ENCODE results near the gene MCEMP1.

MCEMP1 gene

DNA sequence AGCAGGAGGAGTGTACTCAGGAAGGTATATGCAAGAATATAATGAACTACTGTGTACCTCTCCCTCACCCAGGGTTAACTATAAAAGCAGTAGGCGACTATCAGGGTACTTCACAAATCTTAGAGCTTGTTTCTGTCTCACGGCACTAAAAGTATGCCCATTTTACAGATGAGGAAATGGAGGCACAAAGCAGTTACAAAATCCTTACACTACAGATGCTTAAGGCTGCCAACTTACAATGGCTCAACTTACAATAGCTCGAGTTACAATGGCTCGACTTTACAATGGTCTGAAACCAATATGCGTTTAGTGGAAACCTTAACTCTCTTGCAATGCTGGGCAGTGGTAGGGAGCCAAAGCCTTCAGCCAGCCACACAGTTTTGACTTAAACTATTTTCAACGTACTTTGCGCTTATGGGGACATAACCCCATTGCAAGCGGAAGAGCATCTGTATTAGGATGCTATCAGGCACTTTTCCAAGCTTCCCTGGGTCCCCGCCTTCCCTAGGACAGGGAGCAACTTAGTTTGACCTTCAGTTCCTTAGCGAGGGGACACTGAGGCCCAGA, 20.9 kb downstream of the MCEMP1 start:
- no peak for DNase-seq (ENCODE audit: low read depth, low spot score)

DNA sequence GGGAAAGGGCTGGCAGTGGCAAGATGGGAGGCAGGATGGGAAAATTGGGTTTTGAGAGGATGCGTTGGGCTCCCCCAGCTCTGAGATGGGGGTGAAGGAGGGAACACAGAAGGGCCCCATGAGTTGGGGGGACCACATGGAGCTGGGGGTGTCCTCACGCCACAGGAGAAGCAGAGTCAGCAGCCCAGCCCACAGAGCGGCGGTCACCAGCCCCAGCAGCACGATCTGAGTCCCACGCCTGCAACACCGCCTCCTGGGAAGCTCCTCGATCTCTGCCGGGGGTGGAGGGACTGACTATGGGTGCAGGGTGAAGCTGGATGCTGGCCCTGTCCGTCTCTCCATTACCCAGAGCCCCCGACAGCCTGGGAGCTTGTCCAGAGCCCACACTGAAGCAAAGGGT, 21.7 kb downstream of the MCEMP1 start:
- no peak for DNase-seq (ENCODE audit: low read depth, low spot score)

DNA sequence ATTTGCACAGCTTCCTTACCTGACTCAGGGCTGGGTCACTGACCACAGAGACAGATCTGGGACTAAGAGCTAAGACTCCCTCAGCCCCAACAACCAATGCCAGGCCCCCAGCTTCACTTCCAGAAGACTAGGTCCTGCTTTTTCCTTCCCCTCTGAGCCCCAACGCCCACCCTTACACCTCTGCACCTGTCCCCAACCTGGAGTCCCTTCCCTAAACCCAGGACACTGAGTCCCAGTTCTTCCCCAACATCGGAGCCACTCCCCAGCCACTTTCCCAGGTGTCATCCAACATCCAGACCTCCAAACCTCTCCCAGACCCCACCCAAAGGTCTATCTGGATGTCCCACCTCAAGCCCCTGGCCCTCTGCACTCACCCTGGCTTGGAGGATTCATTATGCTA, 22.1 kb downstream of the MCEMP1 start:
- DNase-seq (ENCODE audit: low read depth, low spot score): no peak

DNA sequence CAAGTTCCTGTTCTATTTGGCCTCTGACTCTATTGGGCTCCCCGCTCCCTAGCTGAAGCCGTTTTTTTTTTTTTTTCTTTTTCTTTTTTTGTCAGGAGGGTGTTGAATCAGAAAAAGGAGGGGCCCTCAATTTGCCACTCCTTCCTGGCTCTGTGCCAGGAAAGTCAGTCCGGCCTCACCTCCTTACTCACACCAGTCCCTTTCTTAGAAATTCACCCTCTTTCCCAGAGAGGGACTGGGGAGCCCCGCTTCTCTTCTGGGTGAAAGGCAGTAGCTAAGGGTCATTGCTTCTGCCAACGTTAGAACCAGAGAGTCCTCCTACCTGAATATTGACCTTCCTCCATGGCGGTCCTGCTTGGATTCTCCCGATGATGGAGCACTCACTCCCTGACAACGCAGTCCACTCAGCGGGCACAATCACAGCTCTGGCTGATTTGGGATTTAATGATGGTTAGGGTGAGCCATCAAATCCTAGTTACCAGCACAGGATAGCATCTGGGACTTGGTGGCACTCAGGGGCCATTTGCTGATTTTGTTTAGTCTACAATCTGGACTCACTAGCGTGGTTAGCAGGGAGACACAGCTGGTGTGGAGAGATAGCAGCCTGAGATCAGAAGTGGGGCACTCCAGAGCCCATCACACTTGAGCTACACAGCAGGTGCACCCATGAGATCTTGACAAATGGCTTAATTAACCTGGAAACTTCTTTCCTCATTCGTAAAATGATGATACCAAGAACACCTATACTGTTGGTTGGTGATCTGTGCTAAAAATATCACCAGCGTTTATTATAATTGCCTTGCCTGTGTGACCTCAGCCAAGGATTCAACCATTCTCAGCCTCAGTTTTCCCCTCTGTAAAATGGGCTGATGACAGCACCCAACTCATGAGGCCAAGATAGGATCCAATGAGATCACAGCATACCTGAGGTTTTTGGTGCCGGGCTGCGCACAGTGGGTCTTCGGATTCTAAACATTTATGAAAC, 22.8 kb downstream of the MCEMP1 start:
- no peak for DNase-seq (ENCODE audit: low read depth, low spot score)

DNA sequence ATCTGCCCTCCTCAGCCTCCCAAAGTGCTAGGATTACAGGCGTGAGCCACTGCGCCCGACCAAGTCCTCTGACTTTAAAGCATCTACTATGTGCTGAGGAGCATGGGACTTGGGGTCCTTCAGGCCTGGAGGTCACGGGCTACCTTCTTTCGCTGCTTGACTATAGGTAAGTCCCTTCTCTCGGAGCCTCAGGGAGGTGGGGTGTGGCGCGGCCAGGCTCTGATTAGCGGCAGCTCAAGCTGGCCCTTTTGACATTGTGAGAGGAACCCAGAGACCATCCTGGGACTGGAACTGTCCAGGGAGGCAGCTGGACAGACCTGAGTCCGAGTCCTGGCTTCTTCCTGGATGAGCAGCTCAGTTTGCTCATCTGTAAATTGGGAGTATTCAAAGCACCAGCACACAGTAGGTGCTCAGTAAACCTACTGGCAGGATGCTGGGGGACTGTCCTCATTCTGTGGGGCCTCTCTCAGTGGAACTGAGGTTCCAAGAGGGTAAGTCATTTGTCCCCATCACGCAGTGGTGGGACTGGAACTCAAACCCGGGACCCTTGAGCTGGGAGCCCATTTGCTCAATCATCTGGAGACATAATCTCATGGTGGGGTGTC, 24.3 kb downstream of the MCEMP1 start:
- no peak for DNase-seq (ENCODE audit: low read depth, low spot score)

DNA sequence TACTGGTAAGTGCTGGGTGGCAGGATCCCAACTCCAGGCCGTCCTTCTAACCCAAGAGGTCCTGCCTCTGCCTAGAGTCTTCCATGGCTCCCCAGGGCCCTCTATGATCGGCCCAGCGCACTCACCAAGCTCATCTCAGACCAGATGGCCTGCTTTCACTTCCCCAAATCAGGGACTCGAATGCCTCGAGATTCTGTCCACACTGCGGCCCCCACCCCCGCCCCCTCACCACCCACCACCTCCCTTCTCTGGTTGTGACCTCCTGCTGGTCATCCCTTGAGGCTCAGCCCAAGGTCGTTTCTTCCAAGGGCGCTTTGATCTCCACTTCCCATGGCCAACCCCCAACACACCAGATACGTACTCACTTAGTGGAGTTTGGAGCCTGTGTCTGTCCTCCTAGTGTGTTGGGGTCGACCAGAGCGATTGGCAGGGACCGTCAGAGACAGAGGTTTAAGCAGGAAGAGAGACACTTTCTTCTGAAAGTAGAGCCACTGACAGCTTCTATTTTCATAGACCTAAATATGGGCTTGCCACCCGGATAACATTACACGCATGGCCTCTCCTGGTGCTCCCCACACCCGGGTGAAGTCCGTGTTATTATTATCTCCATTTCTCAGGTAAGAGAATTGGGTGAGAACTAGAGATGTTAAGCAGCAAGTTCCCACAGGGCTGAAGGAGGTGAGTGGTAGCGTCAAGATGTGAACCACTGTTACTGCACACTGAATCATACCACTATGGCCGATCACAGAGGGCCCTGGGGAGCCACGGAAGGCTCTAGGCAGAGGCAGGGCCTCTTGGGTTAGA, 25.0 kb downstream of the MCEMP1 start, which contains the start of gene FCER2:
FCER2 (minus strand) TSS at position 478 of the 804 bp plus-strand sequence. CDS start 2,371 bp downstream, outside the sequence.
- no peak for DNase-seq (ENCODE audit: low read depth, low spot score)

DNA sequence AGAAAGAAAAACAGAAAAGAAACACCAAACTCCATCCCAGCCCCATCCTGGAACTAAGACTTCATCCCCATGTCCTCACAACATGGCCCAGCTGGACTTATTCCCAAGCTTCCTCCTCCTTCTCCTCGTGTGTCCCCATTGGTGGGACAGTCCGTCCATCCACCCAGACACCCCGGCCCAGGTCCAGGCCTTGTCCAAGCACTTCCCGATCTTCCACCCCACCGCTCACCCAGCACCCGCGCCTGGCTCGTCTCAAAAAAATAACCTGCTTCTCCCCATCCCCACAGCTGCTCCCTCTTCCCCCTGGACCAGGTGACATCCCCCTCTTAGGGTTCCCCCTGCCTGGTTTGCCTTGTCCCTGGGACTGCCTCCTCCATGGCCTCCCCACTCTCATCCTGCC, 26.4 kb downstream of the MCEMP1 start:
- no peak for DNase-seq (ENCODE audit: low read depth, low spot score)

DNA sequence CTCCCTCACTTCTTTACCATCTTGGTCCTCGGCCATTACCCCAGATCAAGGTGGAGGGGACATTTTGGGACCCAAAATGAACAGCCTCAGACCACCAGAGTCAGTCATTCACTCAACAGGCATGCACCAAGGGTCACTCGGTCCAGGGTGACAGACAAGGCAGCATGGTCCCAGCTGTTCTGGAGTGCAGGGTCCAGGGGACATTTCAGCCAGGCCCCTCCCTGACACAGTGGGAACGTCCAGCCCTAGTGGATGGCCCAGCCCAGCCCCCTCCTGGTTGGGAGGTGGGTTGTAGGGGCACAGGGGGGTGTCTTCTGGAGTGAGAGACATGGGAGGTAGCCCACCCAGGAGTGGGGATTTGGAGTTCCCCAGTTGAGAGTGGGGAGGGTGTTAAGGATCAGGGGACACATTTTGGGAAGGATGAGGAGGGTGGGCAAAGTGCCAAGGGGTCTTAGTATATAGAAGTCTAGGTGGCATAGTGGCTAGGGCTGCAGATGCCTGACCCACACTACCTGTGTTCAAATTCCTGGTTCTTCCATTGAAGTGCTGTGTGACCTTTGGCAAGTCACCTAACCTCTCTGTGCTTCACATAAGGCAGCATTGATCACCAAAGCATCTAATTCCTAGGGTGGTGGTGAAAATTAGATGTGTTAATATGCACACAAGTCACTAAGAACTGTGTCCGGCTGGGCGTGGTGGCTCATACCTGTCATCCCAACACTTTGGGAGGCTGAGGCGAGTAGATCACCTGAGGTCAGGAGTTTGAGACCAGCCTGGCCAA, 27.6 kb downstream of the MCEMP1 start:
- DNase-seq (ENCODE audit: low read depth, low spot score): no peak

DNA sequence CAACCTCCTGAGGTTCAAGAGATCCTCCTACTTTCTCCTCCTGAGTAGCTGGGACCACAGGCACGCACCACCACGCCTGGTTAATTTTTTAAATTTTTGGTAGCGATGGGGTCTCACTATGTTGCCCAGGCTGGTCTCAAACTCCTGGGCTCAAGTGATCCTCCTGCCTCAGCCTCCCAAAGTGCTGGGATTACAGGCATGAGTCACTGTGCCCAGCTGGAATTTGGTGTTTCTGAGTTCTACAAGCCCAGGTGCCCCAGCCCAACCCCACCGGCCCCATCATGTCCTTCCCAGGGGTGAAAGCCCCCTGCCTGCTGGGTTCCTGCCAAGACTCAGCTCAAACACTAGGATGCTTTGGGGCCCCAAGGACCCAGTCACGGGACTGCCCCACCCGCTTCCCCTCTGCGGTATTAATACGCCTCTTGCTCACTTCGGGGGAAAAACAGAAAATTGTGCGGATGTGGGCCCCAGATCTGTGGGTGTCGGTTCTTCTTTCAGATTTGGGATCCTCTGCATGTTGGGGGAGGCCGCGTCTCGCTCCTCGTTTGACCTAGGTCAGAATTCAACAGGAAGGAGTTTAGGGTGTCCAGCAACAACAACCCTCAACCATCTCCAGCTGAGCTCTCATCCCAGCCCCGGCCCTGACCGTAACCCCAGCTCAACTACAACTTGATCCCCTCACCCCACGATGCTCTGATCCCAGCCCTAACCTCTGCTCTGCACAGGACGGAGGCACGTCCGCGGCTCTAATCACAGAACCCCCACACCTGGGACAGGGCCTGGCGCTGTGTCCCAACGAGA, 28.7 kb downstream of the MCEMP1 start:
- no peak for DNase-seq (ENCODE audit: low read depth, low spot score)

DNA sequence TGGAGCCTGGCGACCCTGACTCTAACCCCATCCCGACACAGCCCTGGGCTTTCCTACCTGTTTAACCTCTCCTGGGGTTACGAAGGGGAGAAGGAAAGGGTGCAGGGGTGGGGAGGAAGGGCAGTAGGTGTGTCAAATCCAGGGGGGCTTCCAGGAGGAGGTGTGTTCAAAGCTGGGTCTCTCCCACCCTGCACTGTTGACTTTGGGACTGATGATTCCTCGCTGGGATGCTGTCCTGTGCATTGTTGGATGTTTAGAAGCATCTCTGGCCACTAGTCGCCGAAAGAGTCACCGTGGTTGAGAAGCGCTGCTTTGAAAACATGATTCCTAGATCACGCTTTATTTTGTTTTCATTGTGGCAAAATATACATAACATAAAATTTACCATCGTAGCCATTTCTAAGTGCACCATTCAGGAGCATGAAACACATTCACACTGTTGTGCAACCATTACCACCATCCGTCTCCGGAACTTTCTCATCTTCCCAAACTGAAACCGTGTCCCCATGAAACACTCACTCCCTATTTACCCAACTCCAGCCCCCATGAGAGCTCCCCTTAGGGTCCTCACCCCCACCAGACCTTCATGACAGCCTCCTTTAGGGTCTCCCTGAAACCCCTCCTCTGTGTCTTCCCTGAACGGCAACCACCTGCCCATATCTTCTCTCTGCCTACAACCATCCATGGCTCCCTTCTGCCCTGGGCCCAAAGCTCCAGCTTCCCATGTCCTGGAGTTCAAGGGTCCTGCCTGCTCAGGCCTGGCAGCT, 29.5 kb downstream of the MCEMP1 start:
- DNase-seq (ENCODE audit: low read depth, low spot score): no peak

DNA sequence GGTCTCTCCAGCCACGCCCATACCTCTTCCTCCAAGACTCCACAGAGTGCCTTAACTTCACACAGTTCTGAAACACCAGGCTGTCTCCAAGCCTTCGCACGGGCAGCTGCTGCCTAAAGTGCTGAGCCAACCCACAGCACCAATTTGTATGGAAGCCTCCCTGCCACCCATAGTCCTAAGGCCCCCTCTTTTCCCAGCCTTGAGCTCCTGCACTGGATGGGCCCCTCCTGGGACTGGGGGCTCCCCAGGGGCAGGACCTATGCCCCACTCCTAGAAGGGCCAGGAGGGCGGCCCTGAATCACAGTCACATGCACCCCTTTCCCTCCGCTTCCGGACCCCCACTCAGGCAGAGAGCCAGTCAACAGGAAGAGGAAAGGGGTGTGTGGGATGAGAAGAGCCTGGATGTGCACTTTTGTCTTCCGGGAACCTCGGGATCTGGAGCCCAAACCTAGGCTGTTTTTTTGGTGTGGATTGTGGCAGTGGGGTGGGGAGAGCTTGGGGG, 30.1 kb downstream of the MCEMP1 start:
- DNase-seq (ENCODE audit: low read depth, low spot score): no peak

DNA sequence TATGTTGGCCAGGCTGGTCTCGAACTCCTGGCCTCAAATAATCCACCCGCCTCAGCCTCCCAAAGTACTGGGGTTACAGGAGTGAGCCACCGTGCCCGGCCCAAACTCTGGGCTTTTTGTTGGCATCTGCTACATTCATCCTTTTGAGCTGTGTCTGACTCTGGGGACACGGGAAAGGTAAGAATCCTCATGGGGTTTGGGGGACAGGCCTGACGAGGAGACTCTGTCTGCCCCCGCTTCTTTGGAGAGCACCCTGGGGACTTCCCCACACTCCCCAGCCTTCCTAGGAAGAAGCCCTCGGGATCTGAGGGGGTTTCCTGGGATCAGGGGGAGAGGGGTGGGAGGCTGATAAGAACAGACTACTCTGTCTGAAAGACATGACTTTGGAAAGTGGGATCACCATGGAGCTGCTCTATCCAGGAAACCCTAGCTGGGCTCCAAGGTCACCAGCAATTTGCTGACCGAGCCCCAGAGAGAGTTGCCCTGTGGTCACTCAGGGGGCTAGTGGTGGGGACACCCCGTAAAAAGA, 33.1 kb downstream of the MCEMP1 start:
- no peak for DNase-seq (ENCODE audit: low read depth, low spot score)

DNA sequence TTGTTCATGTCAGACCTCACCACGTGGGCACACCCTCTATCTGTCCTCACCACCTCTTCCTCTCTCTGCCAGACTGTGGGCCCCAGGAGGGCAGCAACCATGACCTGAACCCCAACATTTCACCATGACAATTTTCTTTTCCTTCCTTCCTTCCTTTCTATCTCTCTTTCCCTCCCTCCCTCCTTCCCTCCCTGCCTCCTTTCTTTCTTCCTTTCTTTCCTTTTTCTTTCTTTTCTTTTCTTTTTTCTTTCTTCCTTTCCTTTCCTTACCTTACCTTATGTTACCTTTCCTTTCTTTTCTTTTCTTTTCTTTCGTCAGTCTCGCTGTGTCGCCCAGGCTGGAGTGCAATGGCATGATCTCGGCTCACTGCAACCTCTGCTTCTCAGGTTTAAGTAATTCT, 33.7 kb downstream of the MCEMP1 start:
- DNase-seq (ENCODE audit: low read depth, low spot score): no peak

DNA sequence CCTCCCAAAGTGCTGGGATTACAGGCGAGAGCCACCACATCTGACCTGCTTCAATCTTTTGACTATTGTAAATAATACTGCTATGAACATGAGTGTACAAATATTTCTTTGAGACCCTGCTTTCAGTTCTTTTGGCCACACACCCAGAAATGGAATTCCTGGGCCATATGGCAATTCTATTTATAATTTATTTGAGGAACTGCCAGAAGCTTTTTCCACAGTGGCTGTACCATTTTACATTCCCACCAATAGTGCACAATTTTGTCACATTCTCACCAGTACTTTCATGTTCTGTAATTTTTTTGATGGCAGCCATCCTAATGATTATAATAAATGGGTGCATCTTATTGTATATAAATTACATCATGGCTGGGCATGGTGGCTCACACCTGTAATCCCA, 38.8 kb downstream of the MCEMP1 start:
- DNase-seq (ENCODE audit: low read depth, low spot score): no peak

DNA sequence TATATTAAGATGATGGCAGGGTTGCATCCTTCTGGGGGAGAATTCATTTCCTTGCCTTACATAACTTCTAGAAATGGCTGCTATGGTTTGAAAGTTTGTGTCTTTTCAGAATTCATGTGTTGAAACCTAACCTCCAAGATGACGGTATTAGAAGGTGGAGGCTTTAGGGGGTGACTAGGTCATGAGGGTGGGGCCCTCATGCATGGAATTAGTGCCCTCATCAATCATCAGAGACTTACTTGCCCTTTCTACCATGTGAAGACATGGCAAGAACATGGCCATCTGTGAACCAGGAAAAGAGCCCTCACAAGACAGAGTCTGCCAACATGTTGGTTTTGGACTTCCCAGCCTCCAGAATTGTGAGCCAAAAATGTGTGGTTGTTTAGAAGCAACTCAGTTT, 39.9 kb downstream of the MCEMP1 start:
- DNase-seq (ENCODE audit: low read depth, low spot score): no peak

DNA sequence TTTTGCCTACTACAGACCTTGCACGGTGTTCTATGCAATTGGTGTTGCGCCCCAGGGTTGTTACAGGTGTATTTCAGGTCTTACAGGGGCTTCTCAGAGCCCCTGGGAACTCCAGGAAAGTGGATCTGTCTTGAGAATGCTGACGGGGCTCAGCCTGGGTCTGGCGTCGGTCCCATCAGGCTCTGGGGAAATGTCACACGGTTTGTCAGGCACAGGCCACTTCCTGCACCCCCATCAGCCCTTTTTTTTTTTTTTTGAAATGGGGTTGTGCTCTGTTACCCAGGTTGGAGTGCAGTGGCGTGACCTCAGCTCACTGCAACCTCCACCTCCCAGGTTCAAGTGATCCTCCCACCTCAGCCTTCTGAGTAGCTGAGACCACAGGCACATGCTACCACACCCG, 41.8 kb downstream of the MCEMP1 start:
- no peak for DNase-seq (ENCODE audit: low read depth, low spot score)

DNA sequence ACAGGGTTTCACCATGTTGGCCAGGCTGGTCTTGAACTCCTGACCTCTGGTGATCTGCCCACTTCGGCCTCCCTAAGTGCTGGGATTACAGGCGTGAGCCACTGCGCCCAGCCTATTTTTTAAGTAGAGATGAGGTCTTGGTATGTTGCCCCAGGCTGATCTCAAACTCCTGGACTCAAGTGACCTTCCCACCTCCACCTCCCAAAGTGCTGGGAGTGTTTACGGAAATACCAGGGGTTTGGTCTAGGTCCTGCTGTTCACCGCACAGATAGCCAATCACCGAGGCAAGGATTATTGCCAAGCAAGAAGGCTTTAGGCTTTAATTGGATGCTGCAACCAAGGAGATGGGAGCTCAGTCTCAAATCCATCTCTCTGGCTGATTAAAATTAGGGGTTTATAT, 43.5 kb downstream of the MCEMP1 start:
- DNase-seq (ENCODE audit: low read depth, low spot score): no peak

DNA sequence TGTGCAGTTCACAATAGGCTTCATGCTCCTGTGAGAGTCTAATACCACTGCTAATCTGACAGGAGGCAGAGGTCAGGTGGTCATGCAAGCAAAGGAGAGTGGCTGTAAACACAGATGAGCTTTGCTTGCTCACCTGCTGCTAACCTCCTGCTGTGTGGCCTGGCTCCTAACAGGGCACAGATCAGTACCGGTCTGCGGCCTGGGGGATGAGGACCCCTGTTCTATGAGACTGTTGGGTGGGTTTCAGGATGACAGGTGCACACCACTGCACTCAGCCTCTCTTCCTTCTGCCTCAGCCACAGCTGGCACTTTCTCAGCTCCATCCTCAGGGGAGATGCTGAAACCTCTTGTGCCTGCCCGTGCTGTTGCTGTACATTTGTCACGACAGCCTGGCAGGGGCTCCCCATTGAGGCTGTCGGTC, 45.4 kb downstream of the MCEMP1 start:
- DNase-seq (ENCODE audit: low read depth, low spot score): no peak

DNA sequence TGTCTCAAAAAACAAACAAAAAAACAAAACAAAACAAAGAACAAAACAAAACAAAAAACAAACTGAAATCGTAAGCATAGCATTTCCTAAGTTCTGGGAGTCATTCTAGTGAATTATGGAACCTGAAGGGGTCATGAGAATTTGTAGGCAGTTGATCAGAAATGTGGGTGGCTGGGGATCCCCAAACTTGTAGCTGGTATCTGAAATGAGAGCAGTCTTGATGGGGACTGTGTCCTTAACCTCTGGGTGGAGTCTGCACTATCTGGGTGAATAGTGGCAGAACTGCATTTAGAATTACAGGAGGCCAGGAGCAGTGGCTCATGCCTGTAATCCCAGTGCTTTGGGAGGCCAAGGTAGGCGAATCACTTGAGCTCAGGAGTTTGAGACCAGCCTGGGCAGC, 48.9 kb downstream of the MCEMP1 start:
- no peak for DNase-seq (ENCODE audit: low read depth, low spot score)

All from iPS DF 19.7 (cell line).